ENCODE results near the gene STMND1.

The STMND1 gene

GRCh38 chr6:17099401-17100059 is 2.3 kb upstream of the STMND1 start:
- no peak for DNase-seq

GRCh38 chr6:17100806-17101205 is 1.0 kb upstream of the STMND1 start:
- no peak for DNase-seq

GRCh38 chr6:17102258-17102870 is 514 bp downstream of the STMND1 start:
- no peak for DNase-seq

GRCh38 chr6:17103715-17104114 is 1.9 kb downstream of the STMND1 start:
- DNase-seq, result no peak

- DNase-seq, result no peak
Observed at GRCh38 chr6:17107863-17108262, 6.0 kb downstream of the STMND1 start.

DNA sequence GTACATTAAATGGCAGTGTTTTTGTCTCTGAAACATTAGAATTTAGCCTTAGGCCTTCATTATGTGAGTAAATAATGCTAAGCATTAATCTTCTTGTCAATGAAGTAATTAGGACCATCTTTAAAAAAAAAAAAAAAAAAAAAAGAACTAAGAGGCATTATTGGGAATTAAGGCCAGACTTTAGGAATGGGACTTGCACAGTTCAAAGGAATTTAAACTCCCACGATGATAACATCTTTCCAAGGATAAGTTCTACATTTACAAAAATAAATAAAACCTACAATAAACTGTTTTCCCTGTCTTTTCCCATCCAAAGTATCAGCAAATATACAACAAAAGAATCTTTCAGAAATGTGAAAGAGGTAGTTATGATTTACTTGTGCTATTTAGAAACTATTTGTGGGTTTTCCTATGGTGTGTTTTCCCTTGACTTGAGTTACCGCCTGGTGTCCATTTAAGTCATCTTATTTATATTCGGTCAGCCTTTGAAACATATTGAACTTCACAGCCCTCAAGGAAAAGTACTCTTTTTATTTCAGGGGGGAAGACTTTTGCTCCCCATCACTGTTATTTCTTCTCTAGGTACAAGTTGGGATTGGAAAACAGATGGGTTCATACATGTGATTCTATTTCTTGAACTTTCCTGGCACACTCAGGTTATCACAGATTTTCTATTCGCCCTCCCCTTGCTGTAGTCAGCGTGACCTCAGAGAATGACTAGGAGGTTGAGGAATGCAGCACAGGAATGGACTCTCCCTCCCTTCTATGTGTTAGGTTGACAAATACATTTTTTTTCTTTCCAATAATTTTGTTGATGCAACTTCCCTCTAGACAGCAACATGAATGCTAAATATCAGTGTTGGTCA is 13.6 kb downstream of the STMND1 start:
- DNase-seq, result no peak

GRCh38 chr6:17116117-17116440 is 14.2 kb downstream of the STMND1 start:
- no peak for DNase-seq

DNA sequence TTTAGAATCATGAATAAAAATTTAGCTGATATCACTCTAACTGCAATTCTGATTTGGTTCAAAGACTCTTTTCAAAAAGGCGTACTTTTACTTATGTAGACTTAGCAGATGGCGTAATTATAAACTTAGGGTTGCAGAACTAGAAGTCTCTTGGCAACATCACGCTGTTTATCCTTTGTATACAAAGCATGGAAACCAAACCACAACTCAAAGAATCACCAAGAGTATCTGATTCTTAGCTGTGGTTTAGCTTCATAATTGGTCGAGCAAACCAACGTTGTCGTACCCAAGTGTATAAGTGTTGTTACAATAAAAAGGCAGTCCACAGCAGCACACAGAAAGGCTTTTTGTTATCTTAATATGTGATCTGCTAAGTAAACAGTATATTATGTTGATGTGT is 18.2 kb downstream of the STMND1 start:
- DNase-seq, result peak; percentile 64

- DNase-seq, result no peak
Observed at GRCh38 chr6:17125407-17125806, 23.6 kb downstream of the STMND1 start.

- DNase-seq, result no peak
Observed at GRCh38 chr6:17130786-17131185, 28.9 kb downstream of the STMND1 start.

DNA sequence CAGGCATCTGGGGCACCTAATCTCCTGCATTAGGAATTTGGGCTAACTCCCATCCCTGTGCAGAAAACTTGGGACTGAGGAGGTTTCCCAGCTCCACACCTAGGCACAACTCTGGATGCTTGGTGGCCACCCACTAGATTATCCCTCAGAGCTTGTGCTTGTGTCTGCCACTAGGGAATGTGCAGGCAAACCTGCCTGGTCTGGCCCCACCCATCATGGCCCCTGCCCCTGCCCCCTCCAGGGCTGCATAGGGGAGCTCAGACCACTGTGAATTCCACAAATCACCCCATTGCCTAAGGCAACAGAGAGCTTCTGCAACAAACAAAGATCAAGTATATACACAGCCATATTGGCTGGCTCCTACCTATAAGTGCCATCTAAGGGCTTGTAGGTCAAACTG is 31.1 kb downstream of the STMND1 start:
- DNase-seq, result no peak

GRCh38 chr6:17138033-17138432 is 36.2 kb downstream of the STMND1 start:
- DNase-seq, result no peak

DNA sequence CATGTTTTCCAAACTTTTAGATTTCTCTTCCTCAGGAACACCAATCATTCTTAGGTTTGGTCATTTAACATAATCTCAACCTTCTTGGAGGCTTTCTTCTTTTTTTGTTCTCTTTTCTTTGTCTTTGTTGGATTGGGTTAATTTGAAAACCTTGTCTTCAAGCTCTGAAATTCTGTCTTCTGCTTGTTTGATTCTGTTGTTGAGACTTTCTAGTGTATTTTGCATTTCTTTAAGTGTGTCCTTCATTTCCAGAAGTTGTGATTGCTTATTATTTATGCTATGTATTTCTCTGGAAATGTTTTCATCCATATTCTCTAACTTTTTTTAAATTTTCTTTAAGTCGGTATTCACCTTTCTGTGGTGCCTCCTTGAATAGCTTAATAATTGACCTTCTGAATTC is 42.2 kb downstream of the STMND1 start:
- no peak for DNase-seq

- DNase-seq, result no peak
Observed at GRCh38 chr6:17149571-17149970, 47.7 kb downstream of the STMND1 start.

DNA sequence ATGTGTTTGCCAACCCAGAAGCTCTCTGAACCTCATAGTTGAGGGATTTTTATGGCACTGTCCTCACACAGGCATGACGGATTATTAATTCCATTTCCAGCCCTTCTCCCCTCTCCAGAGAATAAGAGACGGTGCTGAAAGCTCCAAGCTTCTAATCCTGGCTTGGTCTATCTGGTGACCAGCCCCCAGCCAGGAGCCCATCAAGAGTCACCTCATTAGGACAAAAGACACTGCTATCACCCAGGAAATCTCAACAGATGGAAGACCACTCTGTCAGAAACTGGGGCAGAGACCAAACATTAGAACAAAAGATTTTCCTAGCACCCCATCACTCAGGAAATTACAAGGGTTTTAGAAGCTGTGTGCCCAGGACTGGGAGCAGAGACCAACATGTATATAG is 48.2 kb downstream of the STMND1 start:
- no peak for DNase-seq

GRCh38 chr6:17151888-17152287 is 50.0 kb downstream of the STMND1 start:
- no peak for DNase-seq

DNA sequence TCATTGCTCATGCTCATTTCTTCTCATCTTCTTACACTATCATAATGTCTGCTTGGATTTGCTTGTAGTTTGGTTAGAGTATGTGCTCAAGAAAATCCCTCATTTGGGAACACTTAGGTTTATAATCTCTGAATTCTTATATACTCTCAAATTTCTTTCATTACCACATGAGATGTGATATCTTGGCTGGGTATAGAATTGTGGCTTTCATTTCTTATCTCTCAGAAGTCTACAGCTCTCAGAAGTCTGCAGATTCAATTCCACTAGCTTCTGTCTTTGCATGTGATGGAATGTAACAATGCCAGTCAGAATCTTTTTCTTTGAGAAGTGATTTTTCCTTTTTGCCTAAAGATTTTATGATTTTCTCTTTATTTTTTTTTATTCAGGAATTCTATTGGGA is 50.9 kb downstream of the STMND1 start:
- DNase-seq, result no peak

DNA sequence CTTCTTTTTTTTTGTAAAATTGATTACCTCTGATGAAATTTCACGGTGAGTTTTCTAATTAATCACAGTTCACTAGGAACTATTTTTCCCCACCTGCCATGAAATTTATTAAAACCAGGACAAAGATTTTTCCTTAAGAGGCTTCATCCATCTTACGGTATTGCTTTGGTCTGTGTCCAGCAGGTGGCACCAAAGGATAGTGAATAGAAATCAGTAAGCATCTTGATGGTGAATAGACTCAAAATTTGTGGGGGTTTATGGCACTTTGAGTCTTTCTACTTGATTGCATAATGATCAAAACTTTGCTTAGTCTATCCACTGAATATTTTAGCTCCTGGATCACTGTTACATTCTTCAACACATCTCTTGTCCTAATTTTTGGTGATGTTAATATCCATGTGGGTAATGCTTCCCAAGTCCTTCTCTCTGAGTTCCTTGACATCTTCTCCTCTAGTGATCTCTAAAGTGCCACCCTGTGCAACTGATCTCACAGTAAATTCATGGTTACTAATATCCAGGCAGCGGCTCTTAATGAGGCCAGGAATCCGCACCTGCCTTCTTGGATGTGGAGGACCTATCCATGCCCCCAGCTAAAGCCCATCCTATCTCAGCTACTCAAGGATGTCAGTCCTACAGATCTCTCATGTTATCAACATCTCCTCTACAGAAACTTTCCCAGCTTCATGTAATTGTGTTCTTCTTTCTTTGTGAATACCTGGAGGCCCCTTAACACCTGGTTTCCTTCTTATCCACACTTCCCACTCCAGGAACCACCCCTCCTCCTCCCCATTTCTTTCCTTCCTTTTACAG is 54.5 kb downstream of the STMND1 start:
- peak; percentile 71 for DNase-seq

DNA sequence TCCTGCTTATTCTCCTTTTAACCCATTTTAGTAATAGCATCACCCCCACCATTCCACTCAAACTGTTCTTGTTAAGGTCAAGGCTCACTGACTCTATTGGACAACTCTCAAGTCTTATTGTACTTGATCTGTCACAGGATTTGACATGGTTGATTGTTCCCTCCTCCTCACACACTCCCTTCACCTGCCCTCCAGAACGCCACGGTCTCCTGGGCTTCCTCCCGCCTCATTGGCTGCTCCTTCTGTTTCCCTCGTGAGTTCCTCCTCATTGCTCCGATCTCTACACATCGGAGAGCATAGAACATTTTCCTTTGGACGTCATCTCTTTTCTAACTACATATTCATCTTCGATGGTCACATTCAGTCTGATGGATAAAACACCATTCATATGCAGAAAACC is 55.1 kb downstream of the STMND1 start:
- no peak for DNase-seq

DNA sequence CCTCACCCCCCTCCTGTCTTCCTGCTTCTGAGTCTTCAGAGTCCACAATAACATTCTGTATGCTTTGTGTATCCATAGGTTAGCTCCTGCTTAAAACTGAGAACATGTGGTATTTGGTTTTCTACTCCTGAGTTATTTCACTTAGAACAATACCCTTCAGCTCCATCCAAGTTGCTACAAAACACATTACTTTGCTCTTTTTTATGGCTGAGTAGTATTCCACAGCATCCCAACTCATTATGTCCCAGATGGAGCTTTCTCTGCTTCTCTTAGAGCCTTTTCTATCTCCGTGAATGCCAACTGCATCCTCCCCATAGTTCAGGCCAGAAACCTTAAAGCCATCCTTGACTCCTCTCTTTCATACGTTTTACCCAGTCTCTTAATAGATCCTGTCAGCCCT is 55.8 kb downstream of the STMND1 start:
- no peak for DNase-seq

DNA sequence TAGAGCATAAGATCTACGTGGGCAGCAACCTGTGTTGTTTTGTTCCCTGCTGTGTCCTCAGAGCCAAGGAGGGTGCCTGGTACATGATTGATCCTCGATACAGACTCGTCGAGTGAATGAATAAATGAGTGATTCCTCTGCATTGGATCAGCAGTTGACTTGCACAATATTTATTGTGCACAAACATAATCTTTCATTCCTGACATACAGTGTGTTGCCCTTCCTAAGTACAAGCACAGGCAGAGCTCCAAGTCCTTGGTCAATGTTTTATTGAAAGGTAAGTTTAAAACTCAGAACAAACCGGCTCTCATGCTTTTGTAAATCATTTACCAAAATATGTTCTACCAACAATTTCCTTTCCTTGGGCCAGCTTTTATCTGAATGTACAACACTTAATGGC is 57.4 kb downstream of the STMND1 start:
- DNase-seq, result no peak

DNA sequence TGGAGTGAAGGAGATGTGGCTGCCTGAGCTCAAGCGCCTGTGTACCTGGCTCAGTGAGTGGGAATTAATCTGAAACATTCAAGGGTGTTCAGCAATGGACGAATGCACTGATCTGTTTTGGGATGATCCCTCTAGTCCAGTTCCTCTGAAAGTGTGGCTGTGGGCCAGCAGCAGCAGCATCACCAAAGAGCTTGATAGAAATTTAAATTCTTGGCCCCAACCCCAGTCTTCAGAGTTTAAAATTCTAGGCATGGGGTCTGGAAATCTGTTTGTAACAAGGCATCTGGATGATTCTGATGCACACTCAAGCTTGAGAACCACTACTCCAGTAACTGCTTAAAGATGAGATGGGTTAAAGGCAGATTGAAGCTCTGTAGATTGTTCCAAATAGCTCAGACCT is 59.2 kb downstream of the STMND1 start:
- no peak for DNase-seq

DNA sequence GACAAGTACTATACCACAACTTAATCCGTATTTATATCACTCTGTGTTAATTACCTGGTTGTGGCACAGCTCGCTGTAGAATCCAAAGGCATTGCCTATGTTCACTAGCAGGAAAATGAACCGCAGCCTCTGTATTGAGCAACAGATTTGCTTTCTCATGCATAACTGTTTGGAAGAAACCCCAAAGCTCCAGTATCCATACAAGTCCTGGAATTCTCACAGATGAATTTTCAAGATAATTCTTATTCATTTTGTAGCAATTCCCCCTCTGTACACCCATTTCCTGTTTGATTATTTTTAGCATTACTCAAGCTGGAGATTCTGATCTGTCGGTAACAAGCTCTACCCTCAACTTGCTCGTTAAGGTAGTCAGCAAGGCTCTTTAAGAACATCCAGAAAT is 63.5 kb downstream of the STMND1 start:
- no peak for DNase-seq
